ENCODE results near the gene DGKG.

The DGKG gene

GRCh38 chr3:186185194-186185787, 176.7 kb downstream of the DGKG start:
- Histone ChIP-seq H3K4me3 (ENCODE audit: low read depth, low read length) (no peak overlapping the region), H3K4me1 (peaks cover 5% of the 10 kb centered on the region), H3K36me3 (0 out of 2 replicates have a peak, but pooled peaks cover 4% of the 10 kb centered on the region), H3K27me3 (no peaks in the 10 kb centered on the region), H3K9me3 (no peaks in the 10 kb centered on the region)
- no peak for TF ChIP-seq CTCF (IDR thresholded peaks at IDR 0.05; ENCODE audit: low read depth, low read length)
- no peak for DNase-seq

DNA sequence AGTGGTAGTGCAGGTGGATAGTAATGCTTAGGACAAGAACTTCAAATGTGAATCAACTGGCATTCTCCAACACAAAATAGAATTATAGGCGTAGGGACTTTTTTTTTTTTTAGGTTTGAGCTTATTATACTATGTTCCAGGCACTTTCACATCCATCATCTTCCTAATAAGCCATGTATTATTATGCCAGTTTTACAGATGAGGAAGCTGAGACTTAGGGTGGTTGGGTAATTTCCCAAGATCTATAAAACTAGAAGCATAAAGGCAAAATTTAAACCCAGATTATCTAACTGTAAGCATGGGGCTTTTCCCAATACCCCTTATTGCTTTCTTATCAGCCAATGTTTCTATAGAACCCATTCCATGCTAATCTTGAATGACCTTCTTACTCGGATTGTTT, 178.0 kb downstream of the DGKG start:
- Histone ChIP-seq H3K4me1 (peaks cover 5% of the 10 kb centered on the region), H3K9me3 (no peaks in the 10 kb centered on the region), H3K4me3 (ENCODE audit: low read depth, low read length) (no peak overlapping the region), H3K27me3 (no peaks in the 10 kb centered on the region), H3K36me3 (0 out of 2 replicates have a peak, but pooled peaks cover 4% of the 10 kb centered on the region)
- TF ChIP-seq CTCF (IDR thresholded peaks at IDR 0.05; ENCODE audit: low read depth, low read length): no peak
- DNase-seq: no peak

- no peak for TF ChIP-seq CTCF (IDR thresholded peaks at IDR 0.05; ENCODE audit: low read depth, low read length)
- no peak overlapping the region for H3K4me3 ChIP-seq (ENCODE audit: low read depth, low read length)
- H3K36me3 ChIP-seq: peaks cover 4% of the 10 kb centered on the region; the same call in 1 of the 2 replicates
- peak; percentile 54 for DNase-seq
- peaks cover 5% of the 10 kb centered on the region for H3K4me1 ChIP-seq
- H3K27me3 ChIP-seq: no peaks in the 10 kb centered on the region
- no peaks in the 10 kb centered on the region for H3K9me3 ChIP-seq
Observed at GRCh38 chr3:186182850-186183249, 179.2 kb downstream of the DGKG start.

DNA sequence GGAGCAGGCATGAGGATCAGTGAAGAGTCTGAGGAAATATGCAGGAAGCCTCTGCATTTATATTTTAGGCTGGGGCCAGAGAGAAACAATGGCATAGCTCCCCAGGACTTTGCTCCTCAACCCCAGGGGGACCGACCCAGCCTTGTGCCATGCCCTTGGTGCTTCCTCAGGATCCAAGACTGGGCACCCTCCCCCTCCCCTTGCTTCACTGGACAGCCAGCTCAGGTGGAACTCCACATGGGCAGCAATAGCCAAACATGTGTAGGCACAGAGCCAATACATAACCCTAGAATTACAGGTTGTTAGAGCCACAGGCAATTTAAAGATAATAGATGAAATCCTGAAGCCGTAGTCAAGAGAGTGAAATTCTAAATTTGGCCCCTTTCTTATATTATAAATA, 180.1 kb downstream of the DGKG start:
- TF ChIP-seq CTCF (IDR thresholded peaks at IDR 0.05; ENCODE audit: low read depth, low read length): no peak

DNA sequence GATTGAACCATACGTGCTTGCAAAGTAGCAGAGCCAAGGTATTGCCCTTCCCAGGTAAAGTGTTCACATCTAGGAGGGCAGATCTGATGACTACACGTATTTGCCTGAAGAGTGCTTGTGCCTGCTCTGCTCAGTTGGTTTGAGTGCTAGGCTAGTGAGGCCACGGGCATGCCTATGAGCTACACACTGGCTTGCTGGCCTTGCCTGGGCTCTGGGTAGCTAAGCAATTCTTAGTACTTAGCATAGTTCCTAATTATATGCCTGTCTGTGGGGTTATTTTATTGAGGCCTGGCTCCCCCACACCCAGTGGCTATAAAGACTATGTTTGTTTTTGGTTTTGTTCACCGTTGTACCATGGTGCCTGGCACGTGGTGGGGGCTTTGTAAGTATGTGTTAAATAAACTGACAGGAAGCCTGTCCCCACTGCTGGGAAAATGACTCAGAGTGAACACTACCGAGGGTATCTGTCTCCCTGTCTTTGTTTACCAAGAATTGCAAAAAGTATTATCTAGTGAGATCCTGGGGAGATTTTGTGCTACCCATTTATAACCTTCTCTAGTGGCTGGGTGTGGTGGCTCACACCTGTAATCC, 181.0 kb downstream of the DGKG start:
- Histone ChIP-seq H3K36me3 (peaks cover 4% of the 10 kb centered on the region; the same call in 1 of the 2 replicates), H3K27me3 (no peaks in the 10 kb centered on the region), H3K4me3 (ENCODE audit: low read depth, low read length) (no peak overlapping the region), H3K9me3 (no peaks in the 10 kb centered on the region), H3K4me1 (peaks cover 5% of the 10 kb centered on the region)
- TF ChIP-seq CTCF (IDR thresholded peaks at IDR 0.05; ENCODE audit: low read depth, low read length): no peak
- DNase-seq: no peak

More for the DNA sequence above, 180.1 kb downstream of the DGKG start:
- Histone ChIP-seq H3K4me1 (peaks cover 5% of the 10 kb centered on the region), H3K27me3 (no peaks in the 10 kb centered on the region), H3K9me3 (no peaks in the 10 kb centered on the region), H3K4me3 (ENCODE audit: low read depth, low read length) (no peak overlapping the region), H3K36me3 (peaks cover 4% of the 10 kb centered on the region; the same call in 1 of the 2 replicates)
- DNase-seq: no peak

- Histone ChIP-seq H3K27me3 (no peaks in the 10 kb centered on the region), H3K36me3 (peaks cover 4% of the 10 kb centered on the region; the same call in 1 of the 2 replicates), H3K4me1 (peaks cover 5% of the 10 kb centered on the region), H3K4me3 (ENCODE audit: low read depth, low read length) (no peak overlapping the region), H3K9me3 (no peaks in the 10 kb centered on the region)
- DNase-seq: no peak
- no peak for TF ChIP-seq CTCF (IDR thresholded peaks at IDR 0.05; ENCODE audit: low read depth, low read length)
Observed at GRCh38 chr3:186180151-186180550, 181.9 kb downstream of the DGKG start.

Data from BE2C (cell line).